ENCODE data around the gene SPACA1.

GRCh38 chr6:88024696-88025095 lies 22.9 kb upstream of the SPACA1 start:
- TF ChIP-seq CTCF (IDR thresholded peaks at IDR 0.05; ENCODE audit: poor library complexity, severe bottlenecking) (no peak), POLR2AphosphoS5 (IDR thresholded peaks at IDR 0.05) (no peak), TAF1 (IDR thresholded peaks at IDR 0.05; ENCODE audit: low read depth) (no peak), EZH2 (IDR thresholded peaks at IDR 0.05; ENCODE audit: borderline replicate concordance, insufficient read depth, low read length, poor library complexity, severe bottlenecking) (no peak), SMC3 (conservative IDR thresholded peaks at IDR 0.05; ENCODE audit: poor library complexity) (no peak), RAD21 (conservative IDR thresholded peaks at IDR 0.05) (no peak)
- TF ChIP-seq, protein P1, sequence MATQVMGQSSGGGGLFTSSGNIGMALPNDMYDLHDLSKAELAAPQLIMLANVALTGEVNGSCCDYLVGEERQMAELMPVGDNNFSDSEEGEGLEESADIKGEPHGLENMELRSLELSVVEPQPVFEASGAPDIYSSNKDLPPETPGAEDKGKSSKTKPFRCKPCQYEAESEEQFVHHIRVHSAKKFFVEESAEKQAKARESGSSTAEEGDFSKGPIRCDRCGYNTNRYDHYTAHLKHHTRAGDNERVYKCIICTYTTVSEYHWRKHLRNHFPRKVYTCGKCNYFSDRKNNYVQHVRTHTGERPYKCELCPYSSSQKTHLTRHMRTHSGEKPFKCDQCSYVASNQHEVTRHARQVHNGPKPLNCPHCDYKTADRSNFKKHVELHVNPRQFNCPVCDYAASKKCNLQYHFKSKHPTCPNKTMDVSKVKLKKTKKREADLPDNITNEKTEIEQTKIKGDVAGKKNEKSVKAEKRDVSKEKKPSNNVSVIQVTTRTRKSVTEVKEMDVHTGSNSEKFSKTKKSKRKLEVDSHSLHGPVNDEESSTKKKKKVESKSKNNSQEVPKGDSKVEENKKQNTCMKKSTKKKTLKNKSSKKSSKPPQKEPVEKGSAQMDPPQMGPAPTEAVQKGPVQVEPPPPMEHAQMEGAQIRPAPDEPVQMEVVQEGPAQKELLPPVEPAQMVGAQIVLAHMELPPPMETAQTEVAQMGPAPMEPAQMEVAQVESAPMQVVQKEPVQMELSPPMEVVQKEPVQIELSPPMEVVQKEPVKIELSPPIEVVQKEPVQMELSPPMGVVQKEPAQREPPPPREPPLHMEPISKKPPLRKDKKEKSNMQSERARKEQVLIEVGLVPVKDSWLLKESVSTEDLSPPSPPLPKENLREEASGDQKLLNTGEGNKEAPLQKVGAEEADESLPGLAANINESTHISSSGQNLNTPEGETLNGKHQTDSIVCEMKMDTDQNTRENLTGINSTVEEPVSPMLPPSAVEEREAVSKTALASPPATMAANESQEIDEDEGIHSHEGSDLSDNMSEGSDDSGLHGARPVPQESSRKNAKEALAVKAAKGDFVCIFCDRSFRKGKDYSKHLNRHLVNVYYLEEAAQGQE (IDR thresholded peaks at IDR 0.05; ENCODE audit: borderline replicate concordance), result no peak
